Psoas muscle (tissue), 8 donors: ENCODE measurements around the gene MAPT. TPM values are rescaled to one million over a fixed set of nuclear protein-coding genes. Genes with fewer than 3 reads are reported as not detected.
"Not testable (repeated sequence)": the region's sequence is repeated elsewhere in the genome, so short reads cannot be mapped to it uniquely, and the experiment has no call there.

ENCODE experiments used
- ATAC-seq, 4 donors: fragments of 200-7000 bp; cut with Tn5 transposase; one replicate each; pipeline ENCODE4 v1.9.1; 2020; ENCODE audit warnings: moderate library complexity in 3 of 4, mild to moderate bottlenecking in 2 of 4
- DNase-seq, 2 donors: peaks; one replicate each; pipeline ENCODE4 v3.0.0-alpha.2; 2020
- H3K27ac ChIP-seq: fragments of 200-600 bp; one replicate; pipeline ENCODE4 v1.8.0; 2022
- H3K27me3 ChIP-seq, 3 donors: fragments of 200-600 bp in 1 of 3; one replicate each; pipeline versions ENCODE4 v1.6.1 to v1.8.0; 2013 to 2022; ENCODE audit warnings: low read length in 2 of 3, mild to moderate bottlenecking in 2 of 3, moderate library complexity in 1 of 3; ENCODE audit not compliant: insufficient read depth in 3 of 3
- H3K36me3 ChIP-seq, 2 donors: fragments of 200-600 bp in 1 of 2; one replicate each; pipeline versions ENCODE4 v1.6.1 to v1.8.0; 2013 to 2022; ENCODE audit warnings: low read depth in 1 of 2, mild to moderate bottlenecking in 1 of 2, moderate library complexity in 1 of 2; ENCODE audit not compliant: insufficient read depth in 1 of 2
- H3K4me1 ChIP-seq: fragments of 200-600 bp; one replicate; pipeline ENCODE4 v1.8.0; 2022
- H3K4me3 ChIP-seq: fragments of 200-600 bp; one replicate; pipeline ENCODE4 v1.8.0; 2022; ENCODE audit warnings: mild to moderate bottlenecking
- H3K9me3 ChIP-seq: fragments of 200-600 bp; one replicate; pipeline ENCODE4 v1.8.0; 2022
- WGBS, 3 donors: extraction: QIAGEN DNeasy Blood & Tissue Kit; methylation state at CpG; one replicate each; pipeline versions ENCODE4 v1.1.6 to v1.1.7; 2013; 5-methylcytosine and 5-hydroxymethylcytosine counted together
- intact Hi-C, 2 donors: fragments of 100-400 bp; cut with DNase I; formaldehyde crosslinking; loops; one replicate each; pipeline versions ENCODE4 v1.11.0 to v1.14.2; 2022
- polyA plus RNA-seq, 3 donors: library from polyadenylated mRNA; stranded (reverse); fragments of 200-250 nt; gene quantifications; one replicate each; pipeline ENCODE4 v1.2.3, GENCODE V29; 2013
- total RNA-seq, 4 donors: library from RNA; stranded (reverse); fragmentation: NEBNext Ultra II Directional in 2 of 4; extraction: Animal tissue kit (Norgen Biotek cat#: 25700) in 2 of 4; gene quantifications; one replicate each; pipeline versions ENCODE4 v1.2.1 to v1.2.4, GENCODE V29; 2021 to 2023
- TF ChIP-seq, protein P1 (sequence below): fragments of 200-600 bp; IDR thresholded peaks from one replicate; pipeline ENCODE4 v1.8.0; 2022; ENCODE audit warnings: antibody characterized with exemption
- donor health status: healthy with polysubstance abuse.
- donor health status: DM: no; HTN: no; CAD: no; lungs with moderate emphysema.
- donor health status: Bipolar disorder and iron deficiency.
- donor health status: healthy.
- donor health status: DM: yes; HTN: yes; CAD: no.
- donor health status: DM: no; HTN: no; CAD: no.
- donor health status: DM: no; HTN: no; CAD: no.
- donor health status: DM: yes; HTN: yes; CAD: no.

MAPT gene
- total and polyA plus RNA-seq, 7 donors: 16.0 to 253 (median 104) TPM

DNA sequence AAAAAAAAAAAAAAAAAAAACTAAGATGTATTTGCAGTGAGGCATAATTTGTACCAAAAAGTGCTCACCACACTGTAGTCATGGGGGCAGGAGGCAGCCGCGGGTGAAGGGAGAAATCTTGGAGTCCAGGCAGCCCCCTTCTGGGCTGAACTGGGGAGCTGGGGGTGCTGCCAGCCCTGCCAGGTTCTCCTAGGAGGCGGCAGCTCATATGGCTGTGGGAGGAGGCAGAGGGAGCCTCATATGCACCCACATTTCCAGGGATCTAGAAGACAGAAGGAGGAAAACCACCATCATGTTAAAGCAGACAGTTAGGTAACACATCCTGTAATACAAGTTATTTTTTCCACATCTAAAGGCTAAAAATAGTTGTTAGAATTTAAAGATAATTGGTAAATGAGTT lies 16.3 kb downstream of the MAPT start:
- 79 to 83% (median 79%) methylated on average over 3 of the region's 3 CpGs for WGBS, 3 donors
- Histone ChIP-seq H3K27ac (peak overlapping the region; percentile 46), H3K36me3 (peaks cover 0 to 4% of the 10 kb centered on the region in 2 donors), H3K4me1 (peaks cover 56% of the 10 kb centered on the region), H3K4me3 (no peak overlapping the region), H3K27me3 (no peaks in the 10 kb centered on the region), H3K9me3 (no peaks in the 10 kb centered on the region)
- no peak for ATAC-seq
- no peak for DNase-seq
- TF ChIP-seq, protein P1, sequence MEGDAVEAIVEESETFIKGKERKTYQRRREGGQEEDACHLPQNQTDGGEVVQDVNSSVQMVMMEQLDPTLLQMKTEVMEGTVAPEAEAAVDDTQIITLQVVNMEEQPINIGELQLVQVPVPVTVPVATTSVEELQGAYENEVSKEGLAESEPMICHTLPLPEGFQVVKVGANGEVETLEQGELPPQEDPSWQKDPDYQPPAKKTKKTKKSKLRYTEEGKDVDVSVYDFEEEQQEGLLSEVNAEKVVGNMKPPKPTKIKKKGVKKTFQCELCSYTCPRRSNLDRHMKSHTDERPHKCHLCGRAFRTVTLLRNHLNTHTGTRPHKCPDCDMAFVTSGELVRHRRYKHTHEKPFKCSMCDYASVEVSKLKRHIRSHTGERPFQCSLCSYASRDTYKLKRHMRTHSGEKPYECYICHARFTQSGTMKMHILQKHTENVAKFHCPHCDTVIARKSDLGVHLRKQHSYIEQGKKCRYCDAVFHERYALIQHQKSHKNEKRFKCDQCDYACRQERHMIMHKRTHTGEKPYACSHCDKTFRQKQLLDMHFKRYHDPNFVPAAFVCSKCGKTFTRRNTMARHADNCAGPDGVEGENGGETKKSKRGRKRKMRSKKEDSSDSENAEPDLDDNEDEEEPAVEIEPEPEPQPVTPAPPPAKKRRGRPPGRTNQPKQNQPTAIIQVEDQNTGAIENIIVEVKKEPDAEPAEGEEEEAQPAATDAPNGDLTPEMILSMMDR: no peak
- intact Hi-C loops: no loop called here

DNA sequence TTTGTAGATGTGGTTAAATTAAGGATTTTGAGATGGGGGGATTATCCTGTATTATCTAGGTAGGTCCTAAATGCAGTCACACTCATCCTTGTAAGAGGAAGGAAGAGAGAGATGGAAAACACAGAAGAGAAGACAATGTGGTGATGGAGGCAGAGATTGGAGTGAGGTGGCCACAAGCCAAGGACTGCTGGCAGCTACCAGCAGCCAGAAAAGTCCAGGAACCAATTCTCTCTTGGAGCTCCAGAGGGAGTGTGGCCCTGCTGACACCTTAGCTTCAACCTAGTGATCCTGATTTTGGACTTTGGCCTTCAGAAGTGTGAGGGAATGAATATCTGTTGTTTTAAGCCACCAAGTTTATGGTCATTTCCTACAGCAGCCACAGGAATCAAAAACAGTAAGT lies 18.0 kb downstream of the MAPT start:
- no peaks in the 10 kb centered on the region for H3K27me3 ChIP-seq
- H3K4me3 ChIP-seq: no peak overlapping the region
- TF ChIP-seq, protein P1: no peak
- no peaks in the 10 kb centered on the region for H3K9me3 ChIP-seq
- no peak for ATAC-seq
- peaks cover 42% of the 10 kb centered on the region for H3K4me1 ChIP-seq
- DNase-seq: no peak
- peak overlapping the region; percentile 18 for H3K27ac ChIP-seq
- intact Hi-C loops: no loop called here
- peaks cover 0 to 4% of the 10 kb centered on the region in 2 donors for H3K36me3 ChIP-seq

DNA sequence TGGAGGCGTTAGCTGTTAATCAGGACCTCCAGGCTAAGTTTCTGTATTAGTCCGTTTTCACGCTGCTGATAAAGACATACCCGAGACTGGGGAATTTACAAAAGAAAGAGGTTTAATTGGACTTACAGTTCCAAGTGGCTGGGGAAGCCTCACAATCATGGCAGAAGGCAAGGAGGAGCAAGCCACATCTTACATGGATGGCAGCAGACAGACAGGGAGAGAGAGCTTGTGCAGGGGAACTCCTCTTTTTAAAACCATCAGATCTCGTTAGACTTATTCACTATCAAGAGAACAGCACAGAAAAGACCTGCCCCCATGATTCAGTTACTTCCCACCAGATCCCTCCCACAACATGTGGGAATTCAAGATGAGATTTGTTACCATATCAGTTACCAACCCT lies 18.7 kb downstream of the MAPT start:
- H3K4me3 ChIP-seq, DNase-seq, H3K36me3 ChIP-seq, ATAC-seq, H3K9me3 ChIP-seq, intact Hi-C loops, H3K27me3 ChIP-seq: not testable (repeated sequence)
- Histone ChIP-seq H3K4me1 (peaks cover 36% of the 10 kb centered on the region), H3K27ac (peak overlapping the region; percentile 18)
- WGBS, 3 donors: 88 to 96% (median 90%) methylated on average over 5 of the region's 5 CpGs

DNA sequence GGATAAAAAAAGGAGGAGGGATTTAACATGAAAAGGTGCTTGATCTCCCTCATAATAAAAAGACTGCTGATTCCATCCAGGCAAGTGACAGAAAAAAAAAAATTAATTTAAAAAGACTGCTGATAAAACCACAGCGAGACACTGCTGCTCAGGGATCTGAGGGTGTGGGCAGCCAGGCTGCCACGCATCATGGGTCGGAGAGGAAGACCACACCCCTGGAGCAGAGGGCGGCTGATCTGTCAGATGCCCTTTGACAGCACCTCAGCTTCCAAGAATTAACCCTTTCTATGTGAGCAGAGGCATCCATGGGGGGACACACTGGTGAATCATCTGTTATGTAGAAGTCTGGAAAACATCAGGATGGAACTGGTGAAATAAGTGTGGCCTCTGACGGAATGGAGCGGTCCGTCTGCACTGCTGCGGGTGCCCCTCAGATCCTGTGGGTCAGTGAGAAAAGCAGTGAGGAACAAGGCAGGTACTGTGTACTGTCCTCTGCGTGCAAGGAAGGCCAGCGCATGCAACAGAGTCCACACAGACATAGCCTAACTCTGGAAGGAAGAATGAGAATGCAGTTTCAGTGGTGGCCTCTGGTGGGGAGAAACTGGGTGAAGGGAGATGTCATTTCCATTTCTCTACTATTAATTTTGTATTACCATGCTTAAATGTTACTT lies 19.8 kb downstream of the MAPT start:
- 78 to 84% (median 82%) methylated on average over 10 of the region's 10 CpGs for WGBS, 3 donors
- intact Hi-C loops: no loop called here
- no peaks in the 10 kb centered on the region for H3K9me3 ChIP-seq
- DNase-seq (no peak), ATAC-seq (no peak)
- H3K4me1 ChIP-seq: peaks cover 35% of the 10 kb centered on the region
- no peak overlapping the region for H3K27ac ChIP-seq
- H3K36me3 ChIP-seq: peaks cover 0 to 4% of the 10 kb centered on the region in 2 donors
- H3K27me3 ChIP-seq: no peaks in the 10 kb centered on the region
- TF ChIP-seq, protein P1: no peak
- no peak overlapping the region for H3K4me3 ChIP-seq

DNA sequence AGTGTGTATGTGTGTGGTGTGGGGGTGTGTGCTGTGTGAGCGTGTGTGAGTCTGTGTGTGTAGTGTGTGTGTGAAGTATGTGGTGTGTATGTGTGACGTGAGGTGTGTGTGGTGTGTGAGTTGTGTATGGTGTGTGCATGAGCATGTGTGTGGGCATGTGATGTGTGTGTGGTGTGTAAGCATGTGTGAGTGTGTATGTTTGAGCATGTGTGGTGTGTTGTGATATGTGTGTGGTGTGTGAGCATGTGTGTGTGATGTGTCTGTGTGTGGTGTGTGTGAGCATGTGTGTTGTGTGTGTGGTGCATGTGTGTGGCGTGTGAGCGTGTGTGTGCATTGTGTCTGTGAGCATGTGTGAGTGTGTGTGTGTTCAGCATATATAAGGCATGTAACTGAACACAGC lies 20.9 kb downstream of the MAPT start:
- TF ChIP-seq, protein P1: no peak
- peaks cover 0 to 4% of the 10 kb centered on the region in 2 donors for H3K36me3 ChIP-seq
- H3K4me3 ChIP-seq: no peak overlapping the region
- no peak overlapping the region for H3K27ac ChIP-seq
- H3K9me3 ChIP-seq: no peaks in the 10 kb centered on the region
- DNase-seq: no peak
- 85 to 95% (median 95%) methylated on average over 4 of the region's 4 CpGs for WGBS, 3 donors
- H3K27me3 ChIP-seq: no peaks in the 10 kb centered on the region
- intact Hi-C loops: no loop called here
- H3K4me1 ChIP-seq: peaks cover 33% of the 10 kb centered on the region
- ATAC-seq: no peak
